ENCODE measurements around the gene COPB1.
A peak's percentile ranks its signal among the peaks of the same experiment; 100 is the strongest.

COPB1 gene

GRCh38 chr11:14506532-14506931, 6.9 kb upstream of the COPB1 start:
- no peak for DNase-seq

- no peak for DNase-seq
Observed at GRCh38 chr11:14503023-14503422, 3.4 kb upstream of the COPB1 start.

- DNase-seq, result no peak
Observed at GRCh38 chr11:14502039-14502438, 2.4 kb upstream of the COPB1 start.

GRCh38 chr11:14500181-14500651, 605 bp upstream of the COPB1 start:
- DNase-seq, result peak; percentile 27 to 60

GRCh38 chr11:14499178-14499559, 442 bp downstream of the COPB1 start:
- DNase-seq, result peak; percentile 13 to 51

- DNase-seq, result no peak
Observed at GRCh38 chr11:14480716-14481115, 18.9 kb downstream of the COPB1 start.

- no peak for DNase-seq
Observed at GRCh38 chr11:14471127-14471526, 28.5 kb downstream of the COPB1 start.

GRCh38 chr11:14463623-14464022, 36.0 kb downstream of the COPB1 start:
- no peak for DNase-seq

- no peak for DNase-seq
Observed at GRCh38 chr11:14460147-14460546, 39.5 kb downstream of the COPB1 start.

- no peak for DNase-seq
Observed at GRCh38 chr11:14458377-14458776, 41.2 kb downstream of the COPB1 start.

GRCh38 chr11:14455648-14456430, 43.8 kb downstream of the COPB1 start:
- no peak for DNase-seq

GRCh38 chr11:14454861-14455632, 44.6 kb downstream of the COPB1 start:
- DNase-seq, result peak in 1 of 2 experiments; percentile 41

GRCh38 chr11:14451825-14452224, 47.8 kb downstream of the COPB1 start:
- no peak for DNase-seq

- no peak for DNase-seq
Observed at GRCh38 chr11:14449302-14449714, 50.3 kb downstream of the COPB1 start.

- DNase-seq, result no peak
Observed at GRCh38 chr11:14448240-14448639, 51.4 kb downstream of the COPB1 start.

GRCh38 chr11:14446701-14447169, 52.9 kb downstream of the COPB1 start:
- DNase-seq, result no peak

GRCh38 chr11:14445542-14446530, 53.8 kb downstream of the COPB1 start:
- no peak for DNase-seq

GRCh38 chr11:14444441-14445189, 55.0 kb downstream of the COPB1 start:
- no peak for DNase-seq

GRCh38 chr11:14443638-14444037, 56.0 kb downstream of the COPB1 start:
- DNase-seq, result no peak

GRCh38 chr11:14435717-14436512, 63.7 kb downstream of the COPB1 start:
- no peak for DNase-seq

- peak in 1 of 2 experiments; percentile 17 for DNase-seq
Observed at GRCh38 chr11:14425621-14426020, 74.0 kb downstream of the COPB1 start.
